Measurements from ENCODE around the gene OR5C1. TPM values are rescaled to one million over a fixed set of nuclear protein-coding genes. Genes with fewer than 3 reads are reported as not detected.
A peak's percentile ranks its signal among the peaks of the same experiment; 100 is the strongest.

Gene OR5C1
- total RNA-seq, 5 donors from 2014 or later (not counting 1 experiment from before 2014, with no cell fraction given): not detected

GRCh38 chr9:122791872-122792669 is 3.3 kb downstream of the OR5C1 start:
- no peak for DNase-seq
- Histone ChIP-seq H3K27me3 (replicated peaks in 1 of 2; ENCODE audit: control insufficient read depth in 2 of 2, extremely low read depth in 1 of 2, insufficient read depth in 2 of 2, low read length in 1 of 2) (no peaks in the 10 kb centered on the region), H3K4me3 (ENCODE audit: control insufficient read depth in 1 of 2, extremely low read depth in 1 of 2, low read length in 1 of 2) (no peak overlapping the region), H3K9me3 (no peaks in the 10 kb centered on the region), H3K4me1 (ENCODE audit: control insufficient read depth in 1 of 2, extremely low read depth in 1 of 2, insufficient read depth in 2 of 2, low read length in 2 of 2) (no peaks in the 10 kb centered on the region), H3K36me3 (ENCODE audit: control insufficient read depth in 2 of 2, extremely low read depth in 1 of 2, insufficient read depth in 1 of 2, low read length in 1 of 2) (no peaks in the 10 kb centered on the region), H3K27ac (ENCODE audit: low read length) (no peak overlapping the region)
- no peaks in the 10 kb centered on the region for H3K9me3 Mint-ChIP-seq
- ChIA-PET CTCF (no interaction called here), POLR2A (no interaction called here)
- no peak for ATAC-seq (replicated peaks in 1 of 4)
- no peaks in the 10 kb centered on the region for H3K4me1 Mint-ChIP-seq
- no peak overlapping the region for H3K4me3 Mint-ChIP-seq
- H3K36me3 Mint-ChIP-seq: peaks cover 13% of the 10 kb centered on the region
- 83% methylated on average over 1 of the region's 5 CpGs for WGBS (ENCODE audit: insufficient coverage)
- no peak overlapping the region for H3K27ac Mint-ChIP-seq
- H3K27me3 Mint-ChIP-seq: no peaks in the 10 kb centered on the region

GRCh38 chr9:122797316-122798063 is 8.8 kb downstream of the OR5C1 start:
- Histone ChIP-seq H3K27ac (ENCODE audit: low read length) (no peak overlapping the region), H3K27me3 (replicated peaks in 1 of 2; ENCODE audit: control insufficient read depth in 2 of 2, extremely low read depth in 1 of 2, insufficient read depth in 2 of 2, low read length in 1 of 2) (no peaks in the 10 kb centered on the region), H3K4me3 (ENCODE audit: control insufficient read depth in 1 of 2, extremely low read depth in 1 of 2, low read length in 1 of 2) (no peak overlapping the region), H3K4me1 (ENCODE audit: control insufficient read depth in 1 of 2, extremely low read depth in 1 of 2, insufficient read depth in 2 of 2, low read length in 2 of 2) (no peaks in the 10 kb centered on the region), H3K9me3 (no peaks in the 10 kb centered on the region), H3K36me3 (ENCODE audit: control insufficient read depth in 2 of 2, extremely low read depth in 1 of 2, insufficient read depth in 1 of 2, low read length in 1 of 2) (peaks cover 0 to 2% of the 10 kb centered on the region in 2 donors)
- Mint-ChIP-seq H3K4me1 (no peaks in the 10 kb centered on the region), H3K27me3 (no peaks in the 10 kb centered on the region), H3K27ac (no peak overlapping the region), H3K4me3 (no peak overlapping the region), H3K9me3 (no peaks in the 10 kb centered on the region), H3K36me3 (peaks cover 7% of the 10 kb centered on the region)
- DNase-seq (no peak), ATAC-seq (replicated peaks in 1 of 4) (no peak)
- ChIA-PET POLR2A (no interaction called here), CTCF (no interaction called here)
- 87% methylated on average over 6 of the region's 6 CpGs for WGBS (ENCODE audit: insufficient coverage)

DNA sequence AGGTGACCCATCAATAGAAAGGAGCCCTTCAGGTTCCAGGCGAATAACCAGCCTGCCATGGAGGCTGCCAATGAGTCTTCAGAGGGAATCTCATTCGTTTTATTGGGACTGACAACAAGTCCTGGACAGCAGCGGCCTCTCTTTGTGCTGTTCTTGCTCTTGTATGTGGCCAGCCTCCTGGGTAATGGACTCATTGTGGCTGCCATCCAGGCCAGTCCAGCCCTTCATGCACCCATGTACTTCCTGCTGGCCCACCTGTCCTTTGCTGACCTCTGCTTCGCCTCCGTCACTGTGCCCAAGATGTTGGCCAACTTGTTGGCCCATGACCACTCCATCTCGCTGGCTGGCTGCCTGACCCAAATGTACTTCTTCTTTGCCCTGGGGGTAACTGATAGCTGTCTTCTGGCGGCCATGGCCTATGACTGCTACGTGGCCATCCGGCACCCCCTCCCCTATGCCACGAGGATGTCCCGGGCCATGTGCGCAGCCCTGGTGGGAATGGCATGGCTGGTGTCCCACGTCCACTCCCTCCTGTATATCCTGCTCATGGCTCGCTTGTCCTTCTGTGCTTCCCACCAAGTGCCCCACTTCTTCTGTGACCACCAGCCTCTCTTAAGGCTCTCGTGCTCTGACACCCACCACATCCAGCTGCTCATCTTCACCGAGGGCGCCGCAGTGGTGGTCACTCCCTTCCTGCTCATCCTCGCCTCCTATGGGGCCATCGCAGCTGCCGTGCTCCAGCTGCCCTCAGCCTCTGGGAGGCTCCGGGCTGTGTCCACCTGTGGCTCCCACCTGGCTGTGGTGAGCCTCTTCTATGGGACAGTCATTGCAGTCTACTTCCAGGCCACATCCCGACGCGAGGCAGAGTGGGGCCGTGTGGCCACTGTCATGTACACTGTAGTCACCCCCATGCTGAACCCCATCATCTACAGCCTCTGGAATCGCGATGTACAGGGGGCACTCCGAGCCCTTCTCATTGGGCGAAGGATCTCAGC is 11.6 kb downstream of the OR5C1 start, which contains the start of gene OR1K1:
Gene OR1K1 (plus strand): TSS at position 58 of the 995 bp plus-strand sequence. CDS start 0 bp downstream, at position 58.
- CTCF ChIA-PET: no interaction called here
- ATAC-seq (replicated peaks in 1 of 4): no peak

GRCh38 chr9:122806661-122807060 is 17.9 kb downstream of the OR5C1 start:
- H3K9me3 ChIP-seq: no peaks in the 10 kb centered on the region
- no peak overlapping the region for H3K27ac ChIP-seq (ENCODE audit: low read length)
- no peak overlapping the region for H3K27ac Mint-ChIP-seq
- no peaks in the 10 kb centered on the region for H3K9me3 Mint-ChIP-seq
- peaks cover 7 to 20% (median 13%) of the 10 kb centered on the region in 3 donors for H3K4me1 Mint-ChIP-seq
- WGBS (ENCODE audit: insufficient coverage): no CpG with 5 or more reads among the region's 4 CpGs
- no peak overlapping the region for H3K4me3 Mint-ChIP-seq
- no peak for ATAC-seq (replicated peaks in 1 of 4)
- POLR2A ChIA-PET: no interaction called here
- no peaks in the 10 kb centered on the region for H3K27me3 ChIP-seq (replicated peaks in 1 of 2; ENCODE audit: control insufficient read depth in 2 of 2, extremely low read depth in 1 of 2, insufficient read depth in 2 of 2, low read length in 1 of 2)
- CTCF ChIA-PET: interaction anchor here (0.6 to 1.0 kb wide), 2 partner anchors 680 to 1147 kb away, joined by 3 read pairs; no protein-coding TSS in a partner anchor
- no peak for DNase-seq
- H3K4me3 ChIP-seq (ENCODE audit: control insufficient read depth in 1 of 2, extremely low read depth in 1 of 2, low read length in 1 of 2): no peak overlapping the region
- H3K36me3 Mint-ChIP-seq: peaks cover 10% of the 10 kb centered on the region
- no peaks in the 10 kb centered on the region for H3K27me3 Mint-ChIP-seq
- H3K4me1 ChIP-seq (ENCODE audit: control insufficient read depth in 1 of 2, extremely low read depth in 1 of 2, insufficient read depth in 2 of 2, low read length in 2 of 2): peaks cover 5 to 10% of the 10 kb centered on the region in 2 experiments
- H3K36me3 ChIP-seq (ENCODE audit: control insufficient read depth in 2 of 2, extremely low read depth in 1 of 2, insufficient read depth in 1 of 2, low read length in 1 of 2): no peaks in the 10 kb centered on the region

More for the DNA sequence above, 11.6 kb downstream of the OR5C1 start, which contains the start of gene OR1K1:
- Mint-ChIP-seq H3K4me1 (no peaks in the 10 kb centered on the region), H3K27me3 (no peaks in the 10 kb centered on the region), H3K9me3 (no peaks in the 10 kb centered on the region), H3K4me3 (no peak within 1 kb of the TSS), H3K36me3 (peaks cover 11% of the 10 kb centered on the region), H3K27ac (no peak within 1 kb of the TSS)
- H3K36me3 ChIP-seq (ENCODE audit: control insufficient read depth in 2 of 2, extremely low read depth in 1 of 2, insufficient read depth in 1 of 2, low read length in 1 of 2): peaks cover 0 to 2% of the 10 kb centered on the region in 2 donors
- no peak within 1 kb of the TSS for H3K27ac ChIP-seq (ENCODE audit: low read length)
- H3K4me1 ChIP-seq (ENCODE audit: control insufficient read depth in 1 of 2, extremely low read depth in 1 of 2, insufficient read depth in 2 of 2, low read length in 2 of 2): no peaks in the 10 kb centered on the region
- DNase-seq: no peak
- H3K4me3 ChIP-seq (ENCODE audit: control insufficient read depth in 1 of 2, extremely low read depth in 1 of 2, low read length in 1 of 2): no peak within 1 kb of the TSS
- POLR2A ChIA-PET: no interaction called here
- WGBS (ENCODE audit: insufficient coverage): 94% methylated on average over 30 of the region's 30 CpGs
- no peaks in the 10 kb centered on the region for H3K27me3 ChIP-seq (replicated peaks in 1 of 2; ENCODE audit: control insufficient read depth in 2 of 2, extremely low read depth in 1 of 2, insufficient read depth in 2 of 2, low read length in 1 of 2)
- no peaks in the 10 kb centered on the region for H3K9me3 ChIP-seq

DNA sequence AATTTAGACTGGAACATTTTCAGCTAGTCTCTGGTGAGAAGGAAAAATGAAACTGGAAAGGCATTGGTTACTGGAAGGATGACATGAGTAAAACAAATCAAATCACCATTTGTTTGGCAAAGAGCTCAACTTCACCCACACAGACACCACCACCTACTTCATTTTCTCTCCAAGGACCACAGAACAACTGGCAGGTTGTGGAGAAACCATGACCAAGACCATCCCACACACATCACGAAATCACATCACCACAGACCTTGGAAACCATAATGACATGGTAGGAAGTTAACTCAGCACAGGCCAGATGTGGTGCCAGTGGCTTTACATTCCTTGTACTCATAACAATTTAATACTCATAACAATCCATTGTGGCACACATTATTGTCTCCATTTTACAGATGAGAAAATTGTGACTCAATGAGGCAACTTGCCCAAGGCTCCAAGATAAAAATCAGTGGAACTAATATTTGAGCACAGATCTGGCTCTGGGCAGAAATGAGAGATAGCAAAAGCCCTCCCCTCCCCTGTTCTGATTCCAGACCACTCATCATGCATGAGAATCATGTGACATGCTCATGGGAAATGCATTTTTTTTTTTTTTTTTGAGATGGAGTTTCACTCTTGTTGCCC is 18.7 kb downstream of the OR5C1 start:
- Mint-ChIP-seq H3K36me3 (peaks cover 10% of the 10 kb centered on the region), H3K27me3 (no peaks in the 10 kb centered on the region), H3K9me3 (no peaks in the 10 kb centered on the region), H3K4me1 (peaks cover 7 to 20% (median 13%) of the 10 kb centered on the region in 3 donors), H3K4me3 (no peak overlapping the region), H3K27ac (peak overlapping the region in 1 of 2 donors; percentile 25)
- no peak overlapping the region for H3K27ac ChIP-seq (ENCODE audit: low read length)
- no CpG with 5 or more reads among the region's 1 CpG for WGBS (ENCODE audit: insufficient coverage)
- no peaks in the 10 kb centered on the region for H3K36me3 ChIP-seq (ENCODE audit: control insufficient read depth in 2 of 2, extremely low read depth in 1 of 2, insufficient read depth in 1 of 2, low read length in 1 of 2)
- ChIA-PET POLR2A (no interaction called here), CTCF (interaction anchor here (0.6 to 1.5 kb wide), 4 partner anchors 272 to 708 kb away, joined by 3 to 5 read pairs (median 4); no protein-coding TSS in a partner anchor)
- no peaks in the 10 kb centered on the region for H3K27me3 ChIP-seq (replicated peaks in 1 of 2; ENCODE audit: control insufficient read depth in 2 of 2, extremely low read depth in 1 of 2, insufficient read depth in 2 of 2, low read length in 1 of 2)
- H3K4me1 ChIP-seq (ENCODE audit: control insufficient read depth in 1 of 2, extremely low read depth in 1 of 2, insufficient read depth in 2 of 2, low read length in 2 of 2): peaks cover 5 to 10% of the 10 kb centered on the region in 2 experiments
- ATAC-seq (replicated peaks in 1 of 4) (no peak), DNase-seq (no peak)
- H3K4me3 ChIP-seq (ENCODE audit: control insufficient read depth in 1 of 2, extremely low read depth in 1 of 2, low read length in 1 of 2): no peak overlapping the region
- no peaks in the 10 kb centered on the region for H3K9me3 ChIP-seq

All from T-cell (primary cell).